Measurements from ENCODE around the gene TIMELESS.

GRCh38 chr12:56476972-56477432 lies 27.8 kb upstream of the TIMELESS start:
- TF ChIP-seq CTCF (IDR thresholded peaks at IDR 0.05) = no peak
- no peak for TF ChIP-seq POLR2A (IDR thresholded peaks at IDR 0.05)

Data from esophagus squamous epithelium (tissue), 4 donors.